CD4-positive, alpha-beta T cell (primary cell): ENCODE measurements around the gene BRME1. TPM values are rescaled to one million over a fixed set of nuclear protein-coding genes. Genes with fewer than 3 reads are reported as not detected.
"Not testable (repeated sequence)": the region's sequence is repeated elsewhere in the genome, so short reads cannot be mapped to it uniquely, and the experiment has no call there.

Experiments used
- ATAC-seq: fragments of 200-7000 bp; cut with Tn5 transposase; one replicate; pipeline ENCODE4 v1.10.0; 2022; ENCODE audit warnings: mild to moderate bottlenecking; ENCODE audit not compliant: poor library complexity
- CTCF ChIA-PET: fragments of 350-600 bp; sonication (Branson Sonifier 250); formaldehyde crosslinking; loops from one replicate; lab custom pipeline; 2021; ENCODE audit warnings: antibody characterized with exemption, inconsistent platforms; lab: Charles Lee
- POLR2A ChIA-PET: fragments of 350-600 bp; sonication (Branson Sonifier 250); formaldehyde crosslinking; loops from one replicate; lab custom pipeline; 2021; ENCODE audit warnings: antibody characterized with exemption, inconsistent platforms; lab: Charles Lee
- DNase-seq, 14 experiments: peaks; one replicate each; pipeline ENCODE4 v3.0.0-alpha.2; 2013 to 2020; ENCODE audit warnings: mixed read lengths in 2 of 14
- H3K27ac ChIP-seq, 2 donors: one replicate each; pipeline versions ENCODE4 v1.5.1 to v1.7.0; 2013; ENCODE audit warnings: low read length in 2 of 2, low read depth in 1 of 2, mild to moderate bottlenecking in 1 of 2
- H3K27me3 ChIP-seq, 2 experiments: 1 replicate in 1 of 2; 2 replicates in 1 of 2; pipeline versions ENCODE4 v1.6.1 to v1.7.0; 2013; ENCODE audit warnings: low read length in 2 of 2, control low read depth in 1 of 2, mild to moderate bottlenecking in 1 of 2, moderate library complexity in 1 of 2; ENCODE audit not compliant: insufficient read depth in 2 of 2, control insufficient read depth in 1 of 2
- H3K36me3 ChIP-seq: one replicate; pipeline ENCODE4 v1.6.1; 2013; ENCODE audit warnings: low read length, control low read depth; ENCODE audit not compliant: insufficient read depth
- H3K4me1 ChIP-seq: one replicate; pipeline ENCODE4 v1.6.1; 2013; ENCODE audit warnings: low read length, control low read depth; ENCODE audit not compliant: insufficient read depth
- H3K4me3 ChIP-seq: one replicate; pipeline ENCODE4 v1.5.1; 2013; ENCODE audit warnings: mild to moderate bottlenecking, low read length, moderate library complexity
- H3K9me3 ChIP-seq, 2 experiments: 1 replicate in 1 of 2; 2 replicates in 1 of 2; pipeline versions ENCODE4 v1.6.1 to v1.7.0; 2013; ENCODE audit warnings: low read length in 2 of 2, mild to moderate bottlenecking in 2 of 2, control low read depth in 1 of 2, moderate library complexity in 1 of 2; ENCODE audit not compliant: control insufficient read depth in 1 of 2, insufficient read depth in 1 of 2
- H3K27ac Mint-ChIP-seq: one replicate; pipeline ENCODE4 v1.8.0; 2020; ENCODE audit warnings: mixed read lengths
- H3K27me3 Mint-ChIP-seq: one replicate; pipeline ENCODE4 v1.8.0; 2021; ENCODE audit warnings: mixed read lengths
- H3K36me3 Mint-ChIP-seq: one replicate; pipeline ENCODE4 v1.8.0; 2021; ENCODE audit warnings: low read depth, mixed read lengths
- H3K4me1 Mint-ChIP-seq: one replicate; pipeline ENCODE4 v1.8.0; 2021; ENCODE audit warnings: low read depth, mixed read lengths
- H3K4me3 Mint-ChIP-seq: one replicate; pipeline ENCODE4 v1.8.0; 2020; ENCODE audit warnings: mild to moderate bottlenecking, mixed read lengths
- H3K9me3 Mint-ChIP-seq: one replicate; pipeline ENCODE4 v1.8.0; 2020; ENCODE audit warnings: mixed read lengths
- CTCF ChIP-seq: fragments of 200-600 bp; IDR thresholded peaks from one replicate; pipeline ENCODE4 v1.8.0; 2022; ENCODE audit warnings: antibody characterized with exemption, mild to moderate bottlenecking
- intact Hi-C, 2 experiments: fragments of 100-400 bp; cut with DNase I in 1 of 2; cut with micrococcal nuclease in 1 of 2; formaldehyde crosslinking; loops; one replicate each; pipeline versions ENCODE4 v1.15.1 to v1.9.0; 2023 to 2025; cut with DNase I, micrococcal nuclease
- total RNA-seq, 174 experiments: library from RNA in 2 of 174; stranded (reverse) in 2 of 174; gene quantifications; one replicate each; pipeline ENCODE4 v1.2.3 and lab custom pipeline; 2021 to 2026

BRME1 gene
- total RNA-seq, 2 experiments from 2014 or later, result 1.1 to 1.3 TPM

- H3K27ac ChIP-seq, result no peak overlapping the region
- intact Hi-C loops, result no loop called here
- Mint-ChIP-seq H3K4me1 (no peaks in the 10 kb centered on the region), H3K36me3 (peaks cover 48% of the 10 kb centered on the region), H3K9me3 (no peaks in the 10 kb centered on the region), H3K27ac (no peak overlapping the region), H3K4me3 (no peak overlapping the region), H3K27me3 (no peaks in the 10 kb centered on the region)
- POLR2A ChIA-PET, result interaction anchor here (0.6 kb wide), 1 partner anchor 210 kb away, joined by 3 read pairs; the partner anchor contains the start of gene ASF1B
- H3K27me3 ChIP-seq, result no peaks in the 10 kb centered on the region
- no peak overlapping the region for H3K4me3 ChIP-seq
- H3K4me1 ChIP-seq, result peaks cover 9% of the 10 kb centered on the region
- CTCF ChIA-PET, result no interaction called here
- TF ChIP-seq CTCF, result no peak
- DNase-seq (no peak), ATAC-seq (no peak)
- H3K36me3 ChIP-seq, result peaks cover 38% of the 10 kb centered on the region
- no peaks in the 10 kb centered on the region for H3K9me3 ChIP-seq
Observed at GRCh38 chr19:13926715-13927114, 20.8 kb upstream of the BRME1 start.

- peaks cover 55% of the 10 kb centered on the region for H3K36me3 Mint-ChIP-seq
- POLR2A ChIA-PET, result interaction anchor here (0.6 kb wide), 1 partner anchor 210 kb away, joined by 3 read pairs; the partner anchor contains the start of gene ASF1B
- no peaks in the 10 kb centered on the region for H3K27me3 Mint-ChIP-seq
Observed at GRCh38 chr19:13926010-13926409, 20.1 kb upstream of the BRME1 start.

GRCh38 chr19:13923194-13923987, 17.5 kb upstream of the BRME1 start:
- H3K9me3 Mint-ChIP-seq, result no peaks in the 10 kb centered on the region
- H3K27me3 Mint-ChIP-seq, result no peaks in the 10 kb centered on the region
- ChIA-PET POLR2A (no interaction called here), CTCF (no interaction called here)
- Histone ChIP-seq H3K27me3 (no peaks in the 10 kb centered on the region), H3K9me3 (peaks cover 0 to 6% of the 10 kb centered on the region in 2 experiments), H3K4me3 (no peak overlapping the region), H3K4me1 (peaks cover 11% of the 10 kb centered on the region), H3K36me3 (peaks cover 63% of the 10 kb centered on the region), H3K27ac (no peak overlapping the region)
- peaks cover 69% of the 10 kb centered on the region for H3K36me3 Mint-ChIP-seq
- DNase-seq, result no peak
- no peak for ATAC-seq
- no peak overlapping the region for H3K4me3 Mint-ChIP-seq
- H3K27ac Mint-ChIP-seq, result no peak overlapping the region
- no peak for TF ChIP-seq CTCF
- no peaks in the 10 kb centered on the region for H3K4me1 Mint-ChIP-seq
- intact Hi-C loops, result loop anchor here in 1 of 2 experiments (5.0 kb wide), 1 partner anchor 964 kb away; the partner anchor contains the start of gene OR7A17

More at GRCh38 chr19:13926010-13926409, 20.1 kb upstream of the BRME1 start:
- Histone ChIP-seq H3K4me3 (no peak overlapping the region), H3K9me3 (no peaks in the 10 kb centered on the region), H3K4me1 (peaks cover 11% of the 10 kb centered on the region), H3K27me3 (no peaks in the 10 kb centered on the region), H3K27ac (no peak overlapping the region), H3K36me3 (peaks cover 42% of the 10 kb centered on the region)
- CTCF ChIA-PET, result no interaction called here
- no peaks in the 10 kb centered on the region for H3K4me1 Mint-ChIP-seq
- intact Hi-C loops, result no loop called here
- ATAC-seq (no peak), DNase-seq (no peak)
- H3K27ac Mint-ChIP-seq, result no peak overlapping the region
- TF ChIP-seq CTCF, result no peak
- H3K9me3 Mint-ChIP-seq, result no peaks in the 10 kb centered on the region
- H3K4me3 Mint-ChIP-seq, result no peak overlapping the region

- H3K4me3 ChIP-seq, H3K4me1 Mint-ChIP-seq, H3K4me3 Mint-ChIP-seq, POLR2A ChIA-PET, H3K27ac Mint-ChIP-seq, CTCF ChIA-PET, H3K27ac ChIP-seq, DNase-seq, ATAC-seq, H3K9me3 Mint-ChIP-seq, H3K27me3 Mint-ChIP-seq, H3K27me3 ChIP-seq, H3K9me3 ChIP-seq: not testable (repeated sequence)
- Histone ChIP-seq H3K4me1 (peaks cover 11% of the 10 kb centered on the region), H3K36me3 (peaks cover 61% of the 10 kb centered on the region)
- intact Hi-C loops, result loop anchor here in 1 of 2 experiments (5.0 kb wide), 1 partner anchor 965 kb away; the partner anchor contains the start of gene OR7A17
- peaks cover 72% of the 10 kb centered on the region for H3K36me3 Mint-ChIP-seq
Observed at GRCh38 chr19:13922118-13922517, 16.2 kb upstream of the BRME1 start.
